Tibial nerve (tissue), 4 donors: ENCODE results near the gene ALK.

Experiments
- CTCF ChIP-seq, 5 experiments: fragments of 200-600 bp in 3 of 5; fragments of 450-650 bp in 2 of 5; sonication (generic) in 3 of 5; IDR thresholded peaks; one replicate each; pipeline ENCODE4 v1.5.1; 2016 to 2019; ENCODE audit warnings: antibody characterized with exemption in 5 of 5, mild to moderate bottlenecking in 3 of 5, moderate library complexity in 2 of 5
- EP300 ChIP-seq, 2 donors: sonication (generic); formaldehyde crosslinking; IDR thresholded peaks; one replicate each; pipeline ENCODE4 v1.6.1; 2017; ENCODE audit warnings: antibody characterized with exemption in 2 of 2, mild to moderate bottlenecking in 1 of 2
- POLR2A ChIP-seq, 2 donors: fragments of 450-650 bp; IDR thresholded peaks; one replicate each; pipeline ENCODE4 v1.6.1; 2017; ENCODE audit warnings: antibody characterized with exemption in 2 of 2, mild to moderate bottlenecking in 2 of 2, moderate library complexity in 2 of 2

DNA sequence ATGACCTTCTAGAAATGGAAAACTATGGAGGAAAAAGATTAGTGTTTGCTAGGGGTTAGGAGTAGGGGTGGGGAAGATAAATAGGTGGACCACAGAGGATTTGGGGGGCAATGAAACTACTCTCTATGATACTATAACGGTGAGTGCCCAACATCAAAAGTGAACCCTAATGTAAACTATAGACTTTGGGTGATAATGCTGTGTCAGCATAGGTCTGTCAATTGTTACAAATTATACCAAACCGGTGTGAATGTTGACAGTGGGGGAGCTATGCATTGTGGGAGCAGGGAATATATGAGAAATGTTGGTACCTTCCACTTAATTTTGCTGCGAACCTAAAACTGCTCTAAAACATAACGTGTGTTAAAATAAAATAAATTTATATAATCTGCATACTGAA is 180.3 kb downstream of the ALK start:
- TF ChIP-seq POLR2A (IDR thresholded peaks at IDR 0.05) (no peak), CTCF (IDR thresholded peaks at IDR 0.05) (no peak), EP300 (IDR thresholded peaks at IDR 0.05) (no peak)
